Transverse colon (tissue), 4 donors: ENCODE measurements around the gene FAM13A. TPM values are rescaled to one million over a fixed set of nuclear protein-coding genes. Genes with fewer than 3 reads are reported as not detected.

Experiments used
- DNase-seq: peaks from one replicate; pipeline ENCODE4 v3.0.0-alpha.2; 2019
- H3K27ac ChIP-seq, 4 donors: fragments of 200-600 bp; sonication (generic); 2 replicates each; pipeline ENCODE4 v1.5.1; 2016 to 2018; ENCODE audit warnings: inconsistent platforms in 4 of 4
- H3K27me3 ChIP-seq: fragments of 200-600 bp; sonication (generic); 2 replicates; pipeline ENCODE4 v1.5.1; 2017; ENCODE audit warnings: inconsistent platforms
- H3K36me3 ChIP-seq, 4 donors: fragments of 200-600 bp; sonication (generic); 2 replicates each; pipeline ENCODE4 v1.5.1; 2017 to 2019; ENCODE audit warnings: inconsistent platforms in 4 of 4
- H3K4me1 ChIP-seq, 4 donors: fragments of 200-600 bp; sonication (generic); 2 replicates each; pipeline ENCODE4 v1.5.1; 2017 to 2020; ENCODE audit warnings: inconsistent platforms in 4 of 4
- H3K4me3 ChIP-seq, 4 donors: fragments of 200-600 bp; sonication (generic); 1 replicate in 1 of 4; 2 replicates in 3 of 4; pipeline versions ENCODE4 v1.5.1 to v1.6.1; 2017 to 2019; ENCODE audit warnings: inconsistent platforms in 4 of 4
- H3K9me3 ChIP-seq, 2 donors: fragments of 200-600 bp; sonication (generic); 2 replicates each; pipeline ENCODE4 v1.5.1; 2017 to 2019; ENCODE audit warnings: inconsistent platforms in 2 of 2
- CTCF ChIP-seq, 5 experiments: fragments of 200-600 bp in 3 of 5; fragments of 450-650 bp in 2 of 5; sonication (generic) in 3 of 5; IDR thresholded peaks; 1 replicate in 2 of 5; 2 replicates in 3 of 5; pipeline ENCODE4 v1.5.1; 2016 to 2017; ENCODE audit warnings: antibody characterized with exemption in 5 of 5, inconsistent platforms in 3 of 5, mild to moderate bottlenecking in 2 of 5, moderate library complexity in 1 of 5
- EP300 ChIP-seq: sonication (generic); formaldehyde crosslinking; IDR thresholded peaks from one replicate; pipeline ENCODE4 v1.6.1; 2017; ENCODE audit warnings: antibody characterized with exemption, low read depth
- POLR2A ChIP-seq: fragments of 450-650 bp; IDR thresholded peaks from one replicate; pipeline ENCODE4 v1.6.1; 2016; ENCODE audit warnings: antibody characterized with exemption, mild to moderate bottlenecking, moderate library complexity
- POLR2AphosphoS5 ChIP-seq, 3 donors: sonication (generic); formaldehyde crosslinking; IDR thresholded peaks; one replicate each; pipeline ENCODE4 v1.6.1; 2016; ENCODE audit warnings: antibody characterized with exemption in 3 of 3
- WGBS, 2 donors: methylation state at CpG; one replicate each; pipeline ENCODE4 v1.1.5; 2018; ENCODE audit warnings: low coverage in 1 of 2; 5-methylcytosine and 5-hydroxymethylcytosine counted together
- in situ Hi-C, 4 donors: fragments of 200-750 bp; cut with MboI; loops; one replicate each; pipeline versions ENCODE4 v1.15.0 to v1.15.1; 2017; ENCODE audit warnings: low sequenced_read_pairs in 3 of 4, low pct_ligation_motif_present in 1 of 4, low pct_unique_long_range_greater_than_20kb in 1 of 4
- intact Hi-C: fragments of 100-400 bp; cut with DNase I; formaldehyde crosslinking; loops from one replicate; pipeline ENCODE4 v1.15.1; 2023; ENCODE audit warnings: low total_unique reads
- total RNA-seq, 4 donors: library from RNA; depleted of rRNA; stranded (reverse); fragments of >200 nt; gene quantifications; one replicate each; pipeline ENCODE4 v1.1.0, GENCODE V29; 2016

The FAM13A gene
- total RNA-seq, 4 donors from 2014 or later = 57.6 to 88.6 (median 67.6) TPM

GRCh38 chr4:88745581-88746163, 311.3 kb downstream of the FAM13A start:
- intact Hi-C loops (no loop called here), in situ Hi-C loops (no loop called here)
- no peak overlapping the region for H3K4me3 ChIP-seq
- H3K4me1 ChIP-seq = no peaks in the 10 kb centered on the region
- TF ChIP-seq EP300 (no peak), POLR2A (no peak), CTCF (IDR thresholded peaks at IDR 0.05) (no peak)
- no peaks in the 10 kb centered on the region for H3K27me3 ChIP-seq
- 83 to 86% methylated on average over 1 of the region's 1 CpG for WGBS, 2 donors
- no peak for DNase-seq
- H3K27ac ChIP-seq = no peak overlapping the region
- no peaks in the 10 kb centered on the region for H3K9me3 ChIP-seq
- H3K36me3 ChIP-seq = peaks cover 0 to 44% (median 19%) of the 10 kb centered on the region in 4 donors

GRCh38 chr4:88745175-88745574, 311.8 kb downstream of the FAM13A start:
- H3K27ac ChIP-seq = no peak overlapping the region
- H3K9me3 ChIP-seq = no peaks in the 10 kb centered on the region
- in situ Hi-C loops = no loop called here
- TF ChIP-seq CTCF (IDR thresholded peaks at IDR 0.05) (no peak), EP300 (no peak), POLR2A (no peak), POLR2AphosphoS5 (IDR thresholded peaks at IDR 0.05) (no peak)
- H3K4me3 ChIP-seq = no peak overlapping the region
- no peaks in the 10 kb centered on the region for H3K27me3 ChIP-seq
- DNase-seq = no peak
- intact Hi-C loops = no loop called here
- H3K36me3 ChIP-seq = peaks cover 0 to 39% (median 18%) of the 10 kb centered on the region in 4 donors
- no peaks in the 10 kb centered on the region for H3K4me1 ChIP-seq
- WGBS, 2 donors = 87% methylated on average over 1 of the region's 1 CpG; no CpG with 5 or more reads in 1 of the 2 donors

- Histone ChIP-seq H3K27ac (no peak overlapping the region), H3K4me3 (no peak overlapping the region), H3K27me3 (no peaks in the 10 kb centered on the region), H3K4me1 (no peaks in the 10 kb centered on the region), H3K9me3 (no peaks in the 10 kb centered on the region), H3K36me3 (peaks cover 0 to 33% (median 15%) of the 10 kb centered on the region in 4 donors)
- in situ Hi-C loops = no loop called here
- TF ChIP-seq POLR2A = no peak
- WGBS, 2 donors = 93 to 100% methylated on average over 3 of the region's 3 CpGs
- intact Hi-C loops = no loop called here
- no peak for DNase-seq
These were observed 312.4 kb downstream of the FAM13A start for GRCh38 chr4:88744609-88745008.

GRCh38 chr4:88743696-88744095, 313.3 kb downstream of the FAM13A start:
- intact Hi-C loops (no loop called here), in situ Hi-C loops (no loop called here)
- 93 to 95% methylated on average over 3 of the region's 3 CpGs for WGBS, 2 donors
- H3K36me3 ChIP-seq = peaks cover 0 to 28% (median 10%) of the 10 kb centered on the region in 4 donors
- H3K4me1 ChIP-seq = no peaks in the 10 kb centered on the region
- H3K27me3 ChIP-seq = no peaks in the 10 kb centered on the region
- TF ChIP-seq POLR2AphosphoS5 (IDR thresholded peaks at IDR 0.05) = no peak
- TF ChIP-seq EP300 = no peak
- H3K27ac ChIP-seq = no peak overlapping the region
- H3K4me3 ChIP-seq = no peak overlapping the region
- no peaks in the 10 kb centered on the region for H3K9me3 ChIP-seq
- DNase-seq = no peak

- Histone ChIP-seq H3K27me3 (no peaks in the 10 kb centered on the region), H3K27ac (no peak overlapping the region), H3K4me1 (peaks cover 0 to 8% (median 3%) of the 10 kb centered on the region in 4 donors), H3K4me3 (no peak overlapping the region), H3K9me3 (no peaks in the 10 kb centered on the region), H3K36me3 (peaks cover 0 to 25% (median 6%) of the 10 kb centered on the region in 4 donors)
- no peak for DNase-seq
- intact Hi-C loops (no loop called here), in situ Hi-C loops (no loop called here)
- no peak for TF ChIP-seq POLR2AphosphoS5 (IDR thresholded peaks at IDR 0.05)
- no peak for TF ChIP-seq CTCF (IDR thresholded peaks at IDR 0.05)
- TF ChIP-seq POLR2A = no peak
- TF ChIP-seq EP300 = no peak
- WGBS, 2 donors = 57 to 67% methylated on average over 2 of the region's 2 CpGs
These were observed 314.4 kb downstream of the FAM13A start for GRCh38 chr4:88742561-88742960.
